ENCODE measurements around the gene ABI3. TPM values are rescaled to one million over a fixed set of nuclear protein-coding genes. Genes with fewer than 3 reads are reported as not detected.

ABI3 gene
- total RNA-seq, 4 donors from 2014 or later = 3.6 to 7.4 (median 5.4) TPM

DNA sequence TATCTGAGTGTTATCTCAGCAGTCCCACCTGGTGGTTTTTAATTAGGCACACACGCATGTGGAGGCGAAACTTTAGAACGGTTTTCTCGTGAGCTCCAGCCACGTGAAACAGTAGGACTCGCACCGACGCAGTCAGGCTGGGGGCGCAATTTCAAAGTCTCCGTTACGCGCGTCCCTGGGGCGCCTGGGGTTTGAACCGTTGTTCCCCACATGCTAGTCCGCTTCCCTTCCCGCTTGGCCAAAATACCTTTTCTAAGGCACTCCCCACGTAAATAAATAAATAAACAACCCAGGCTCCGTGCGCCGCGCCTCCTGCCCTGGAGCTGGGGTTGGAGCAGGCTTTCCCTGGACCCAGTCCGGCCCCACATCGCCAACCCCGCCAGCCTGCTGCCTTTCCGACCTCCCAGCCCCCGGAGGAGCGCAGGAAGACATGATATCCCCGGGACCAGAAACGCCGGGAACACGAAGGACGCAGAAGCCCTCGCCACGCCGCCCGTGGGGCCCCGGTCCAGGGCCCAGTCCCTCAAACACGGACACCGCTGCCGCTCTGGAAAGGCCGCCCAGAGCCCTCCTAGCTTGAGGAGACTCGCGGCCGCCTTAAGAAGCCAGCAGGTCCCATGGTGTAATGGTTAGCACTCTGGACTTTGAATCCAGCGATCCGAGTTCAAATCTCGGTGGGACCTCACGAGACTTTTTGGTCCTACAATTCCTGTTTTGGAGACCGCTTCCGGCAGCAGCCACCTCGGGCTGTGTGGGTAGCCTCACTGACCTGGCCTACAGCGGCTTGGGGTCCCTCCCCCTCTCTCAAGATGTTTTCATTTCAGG lies 18.4 kb upstream of the ABI3 start:
- TF ChIP-seq CTCF (IDR thresholded peaks at IDR 0.05) = no peak
- DNase-seq (ENCODE audit: low spot score) (peak; percentile 98), ATAC-seq (ENCODE audit: low FRiP score) (peak; percentile 88)

GRCh38 chr17:49193513-49194296 lies 16.8 kb upstream of the ABI3 start:
- DNase-seq (ENCODE audit: low spot score) (peak; percentile 43), ATAC-seq (ENCODE audit: low FRiP score) (peak; percentile 35)
- TF ChIP-seq CTCF (IDR thresholded peaks at IDR 0.05) = no peak

GRCh38 chr17:49194297-49194607 lies 16.3 kb upstream of the ABI3 start:
- TF ChIP-seq CTCF (IDR thresholded peaks at IDR 0.05) = no peak
- ATAC-seq (ENCODE audit: low FRiP score) = no peak
- no peak for DNase-seq (ENCODE audit: low spot score)

DNA sequence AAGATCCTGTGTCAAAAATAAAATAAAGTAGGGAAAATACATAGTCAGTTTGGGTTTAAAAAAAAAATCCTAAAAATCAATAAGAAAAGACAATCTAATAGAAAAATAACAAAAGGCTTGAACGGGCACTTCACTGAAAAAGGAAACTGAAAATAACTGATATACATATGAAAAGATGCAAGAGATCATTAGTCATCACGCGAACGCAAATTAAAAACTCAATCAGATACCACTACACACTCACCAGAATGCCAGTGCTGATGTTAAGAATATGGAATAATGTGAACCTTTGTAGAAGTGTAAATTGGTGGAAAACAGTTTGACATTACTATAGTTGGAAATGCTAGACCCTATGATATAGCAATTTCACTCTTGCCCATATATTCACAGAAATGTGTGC lies 14.8 kb upstream of the ABI3 start:
- DNase-seq (ENCODE audit: low spot score) (no peak), ATAC-seq (ENCODE audit: low FRiP score) (no peak)
- no peak for TF ChIP-seq CTCF (IDR thresholded peaks at IDR 0.05)

DNA sequence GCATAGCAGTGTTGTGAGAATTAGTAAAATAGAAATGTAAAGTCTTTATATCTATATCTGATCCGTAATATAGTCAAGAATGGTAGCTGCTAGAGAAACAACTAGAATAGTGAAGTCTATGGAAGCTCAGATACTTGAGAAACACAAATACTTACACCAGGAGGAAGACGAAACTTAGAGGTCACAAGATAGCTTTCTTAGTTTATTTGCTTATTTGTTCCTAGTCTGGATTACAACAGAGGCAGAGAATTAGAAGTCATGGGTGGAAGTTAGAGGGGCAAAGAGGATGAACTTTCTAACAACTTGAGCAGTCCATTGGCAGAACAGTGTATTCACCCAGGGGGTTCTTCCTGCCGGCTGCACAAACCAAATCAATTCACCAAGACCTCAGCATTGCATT lies 14.0 kb upstream of the ABI3 start:
- DNase-seq (ENCODE audit: low spot score) = no peak
- no peak for ATAC-seq (ENCODE audit: low FRiP score)
- TF ChIP-seq CTCF (IDR thresholded peaks at IDR 0.05) = no peak

DNA sequence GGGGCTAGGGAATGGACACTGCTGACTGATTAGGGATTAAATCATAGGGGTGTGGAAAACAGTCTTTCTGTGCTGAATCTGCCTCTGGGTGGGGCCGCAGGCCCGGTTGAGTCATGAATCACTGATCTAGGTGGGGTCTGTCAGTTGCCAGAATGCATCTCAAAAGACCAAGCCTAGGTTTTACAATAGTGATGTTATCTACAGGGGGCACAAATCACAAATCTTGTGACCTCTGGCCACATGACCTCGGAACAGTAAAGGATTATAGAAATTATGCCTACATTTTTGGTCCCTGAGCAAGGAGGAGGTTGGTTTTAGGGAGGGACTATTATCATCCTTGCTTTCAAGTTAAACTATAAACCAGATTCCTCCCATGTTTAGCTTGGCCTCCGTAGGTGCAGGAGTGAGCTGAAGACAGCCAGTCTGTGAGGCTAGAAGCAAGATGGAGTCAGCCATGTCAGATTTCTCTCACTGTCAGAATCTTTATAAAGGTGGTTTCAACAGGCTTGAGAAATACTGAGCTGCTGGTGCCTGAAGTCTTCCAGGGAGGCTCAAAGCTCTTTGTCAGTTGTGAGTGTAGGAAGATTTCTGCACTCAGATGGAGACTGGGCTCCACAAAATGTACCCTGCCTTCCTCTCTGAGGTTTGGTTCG lies 13.0 kb upstream of the ABI3 start:
- no peak for TF ChIP-seq CTCF (IDR thresholded peaks at IDR 0.05)
- DNase-seq (ENCODE audit: low spot score) = no peak
- no peak for ATAC-seq (ENCODE audit: low FRiP score)
